Skeletal muscle cell (primary cell): Measurements from ENCODE around the gene PLBD2.

Experiments used
- DNase-seq: peaks from one replicate; pipeline ENCODE4 v3.0.0-alpha.2; 2010; ENCODE audit warnings: low read depth
- H3K4me3 ChIP-seq: 2 replicates; pipeline ENCODE4 v1.5.1; 2011; ENCODE audit warnings: low read depth, mild to moderate bottlenecking, control low read depth, low read length, moderate library complexity

PLBD2 gene

GRCh38 chr12:113436993-113437728, 78.8 kb downstream of the PLBD2 start:
- no peak overlapping the region for H3K4me3 ChIP-seq
- DNase-seq = no peak

DNA sequence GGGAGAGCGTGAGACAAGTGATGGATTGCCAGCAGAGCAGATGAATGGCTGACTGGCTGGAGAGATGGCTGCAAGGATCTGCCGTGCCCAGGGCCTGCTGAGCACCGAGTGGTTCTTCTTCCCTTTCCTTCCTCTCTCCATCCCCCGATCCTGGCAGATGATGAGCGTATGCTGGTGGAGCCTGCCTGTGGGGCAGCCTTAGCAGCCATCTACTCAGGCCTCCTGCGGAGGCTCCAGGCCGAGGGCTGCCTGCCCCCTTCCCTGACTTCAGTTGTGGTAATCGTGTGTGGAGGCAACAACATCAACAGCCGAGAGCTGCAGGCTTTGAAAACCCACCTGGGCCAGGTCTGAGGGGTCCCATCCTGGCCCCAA, 79.3 kb downstream of the PLBD2 start:
- no peak for DNase-seq

GRCh38 chr12:113438523-113439300, 80.3 kb downstream of the PLBD2 start:
- no peak for DNase-seq

More for the DNA sequence above, 79.3 kb downstream of the PLBD2 start:
- H3K4me3 ChIP-seq = no peak overlapping the region

DNA sequence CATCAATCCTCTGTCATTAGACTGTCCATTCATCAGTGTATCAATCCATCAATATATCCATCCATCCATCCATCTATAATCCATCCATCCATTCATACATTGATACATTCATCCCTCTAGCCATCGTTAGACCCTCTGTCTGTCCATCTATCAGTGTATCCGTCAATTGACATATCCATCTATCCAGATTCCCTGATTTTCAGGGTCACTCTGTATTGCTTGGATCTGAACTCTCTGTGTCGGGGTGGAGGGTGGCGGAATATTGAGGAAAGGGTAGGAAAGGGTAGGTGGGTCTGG, 80.9 kb downstream of the PLBD2 start:
- DNase-seq = no peak
- no peak overlapping the region for H3K4me3 ChIP-seq

More at GRCh38 chr12:113438523-113439300, 80.3 kb downstream of the PLBD2 start:
- H3K4me3 ChIP-seq = no peak overlapping the region

- H3K4me3 ChIP-seq = no peak overlapping the region
- no peak for DNase-seq
Observed at GRCh38 chr12:113439606-113440030, 81.2 kb downstream of the PLBD2 start.

GRCh38 chr12:113440336-113440735, 81.9 kb downstream of the PLBD2 start:
- DNase-seq = no peak
- no peak overlapping the region for H3K4me3 ChIP-seq
